HG03139 (cell line): ENCODE measurements around the gene NFKB2.

Experiments used
- ATAC-seq: cut with Tn5 transposase; IDR thresholded peaks from one replicate; pipeline ENCODE4 v1.9.1; 2021; ENCODE audit not compliant: unreplicated experiment

The NFKB2 gene

GRCh38 chr10:102407425-102408130, 12.1 kb downstream of the NFKB2 start:
- ATAC-seq: no peak

- ATAC-seq: no peak
These were observed 12.7 kb downstream of the NFKB2 start for GRCh38 chr10:102408131-102408727.

GRCh38 chr10:102408728-102409603, 13.5 kb downstream of the NFKB2 start:
- no peak for ATAC-seq

- no peak for ATAC-seq
These were observed 14.3 kb downstream of the NFKB2 start for GRCh38 chr10:102409604-102410428.

- no peak for ATAC-seq
These were observed 15.0 kb downstream of the NFKB2 start for GRCh38 chr10:102410429-102411073.

GRCh38 chr10:102411341-102412255, 16.1 kb downstream of the NFKB2 start:
- ATAC-seq: no peak

- no peak for ATAC-seq
These were observed 16.8 kb downstream of the NFKB2 start for GRCh38 chr10:102412293-102412692.

GRCh38 chr10:102413053-102413705, 17.7 kb downstream of the NFKB2 start:
- no peak for ATAC-seq

GRCh38 chr10:102413806-102414561, 18.5 kb downstream of the NFKB2 start:
- ATAC-seq: no peak

- no peak for ATAC-seq
These were observed 19.2 kb downstream of the NFKB2 start for GRCh38 chr10:102414749-102415148.

- ATAC-seq: no peak
These were observed 20.8 kb downstream of the NFKB2 start for GRCh38 chr10:102416283-102416682.

GRCh38 chr10:102416695-102417094, 21.2 kb downstream of the NFKB2 start:
- ATAC-seq: no peak

- no peak for ATAC-seq
These were observed 23.2 kb downstream of the NFKB2 start, which contains the start of gene PSD for GRCh38 chr10:102418622-102419268. TSS of gene PSD (minus strand) at chr10:102418785. CDS start at chr10:102417038, 1,747 bp downstream.

- no peak for ATAC-seq
These were observed 24.0 kb downstream of the NFKB2 start for GRCh38 chr10:102419269-102420180.

GRCh38 chr10:102420181-102420713, 24.7 kb downstream of the NFKB2 start:
- ATAC-seq: no peak
